SK-N-SH (cell line): ENCODE data around the gene CCT6B. TPM values are rescaled to one million over a fixed set of nuclear protein-coding genes. Genes with fewer than 3 reads are reported as not detected.

Experiments
- CTCF ChIA-PET: fragments of 300-600, 350-600 bp; formaldehyde crosslinking; extraction: SDS; loops from one replicate; lab custom pipeline; 2021; lab: Yijun Ruan, JAX
- POLR2A ChIA-PET: fragments of 350-600 bp; sonication (Branson Sonifier 250); formaldehyde crosslinking; extraction: SDS; loops from one replicate; lab custom pipeline; 2020; ENCODE audit warnings: antibody characterized with exemption, inconsistent platforms; lab: Yijun Ruan, JAX
- DNase-seq: peaks from one replicate; pipeline ENCODE4 v3.0.0; 2012
- H2AFZ ChIP-seq: fragments of 200-600 bp; sonication (generic); 2 replicates; pipeline ENCODE4 v1.8.1; 2016; ENCODE audit warnings: antibody characterized with exemption, mild to moderate bottlenecking, low read depth
- H3F3A ChIP-seq: fragments of 200-600 bp; sonication (generic); replicated peaks from 2 replicates; pipeline ENCODE3; 2016; ENCODE audit warnings: antibody characterized with exemption, mild to moderate bottlenecking; ENCODE audit not compliant: insufficient read depth
- H3K27ac ChIP-seq, 2 experiments: fragments of 200-500 bp in 1 of 2; fragments of 200-600 bp in 1 of 2; sonication (Bioruptor generic) in 1 of 2; sonication (generic), shearing (Covaris generic) in 1 of 2; 2 replicates each; pipeline versions ENCODE4 v1.5.1 to v1.6.1; 2014 to 2016; ENCODE audit warnings: low read depth in 2 of 2, inconsistent platforms in 1 of 2, low read length in 1 of 2, mild to moderate bottlenecking in 1 of 2, mixed read lengths in 1 of 2
- H3K27me3 ChIP-seq: fragments of 200-600 bp; sonication (generic), shearing (Covaris generic); 2 replicates; pipeline ENCODE4 v1.6.1; 2016; ENCODE audit warnings: mixed run types; ENCODE audit not compliant: insufficient read depth
- H3K36me3 ChIP-seq, 2 experiments: fragments of 200-500 bp in 1 of 2; fragments of 200-600 bp in 1 of 2; sonication (Bioruptor generic) in 1 of 2; sonication (generic) in 1 of 2; replicated peaks in 1 of 2; 2 replicates each; pipeline versions ENCODE3 to v1.5.1; 2014 to 2016; ENCODE audit warnings: low read length in 1 of 2, mild to moderate bottlenecking in 1 of 2; ENCODE audit not compliant: insufficient read depth in 2 of 2, control insufficient read depth in 1 of 2
- H3K4me1 ChIP-seq, 2 experiments: fragments of 200-500 bp in 1 of 2; fragments of 200-600 bp in 1 of 2; sonication (Bioruptor generic) in 1 of 2; sonication (generic), shearing (Covaris generic) in 1 of 2; 2 replicates each; pipeline versions ENCODE4 v1.5.1 to v1.6.1; 2014 to 2016; ENCODE audit warnings: low read depth in 1 of 2, low read length in 1 of 2, mixed run types in 1 of 2; ENCODE audit not compliant: insufficient read depth in 2 of 2, control insufficient read depth in 1 of 2
- H3K4me2 ChIP-seq: fragments of 200-600 bp; sonication (generic), shearing (Covaris generic); 2 replicates; pipeline ENCODE4 v1.6.1; 2017; ENCODE audit warnings: mixed run types
- H3K4me3 ChIP-seq, 2 experiments: fragments of 200-500 bp in 1 of 2; fragments of 200-600 bp in 1 of 2; sonication (Bioruptor generic) in 1 of 2; sonication (generic), shearing (Covaris generic) in 1 of 2; 2 replicates each; pipeline versions ENCODE4 v1.5.1 to v1.8.1; 2014 to 2016; ENCODE audit warnings: low read depth in 2 of 2, inconsistent platforms in 1 of 2, low read length in 1 of 2, mild to moderate bottlenecking in 1 of 2, mixed read lengths in 1 of 2, moderate library complexity in 1 of 2
- H3K79me2 ChIP-seq: fragments of 200-600 bp; sonication (generic); 2 replicates; pipeline ENCODE4 v1.8.1; 2017; ENCODE audit warnings: mild to moderate bottlenecking; ENCODE audit not compliant: insufficient read depth
- H3K9ac ChIP-seq: fragments of 200-600 bp; sonication (generic); 2 replicates; pipeline ENCODE4 v1.6.1; 2017; ENCODE audit warnings: mixed run types
- H3K9me2 ChIP-seq: fragments of 200-600 bp; sonication (generic); 2 replicates; pipeline ENCODE4 v1.6.1; 2017; ENCODE audit warnings: mixed run types
- H3K9me3 ChIP-seq: fragments of 200-600 bp; sonication (generic); 2 replicates; pipeline ENCODE4 v1.6.1; 2017; ENCODE audit warnings: mixed run types, mild to moderate bottlenecking, moderate library complexity
- H4K20me1 ChIP-seq: fragments of 200-600 bp; sonication (generic); 2 replicates; pipeline ENCODE4 v1.6.1; 2017; ENCODE audit warnings: mild to moderate bottlenecking, mixed run types; ENCODE audit not compliant: insufficient read depth
- CHD2 ChIP-seq: fragments of 150-350 bp; IDR thresholded peaks from 2 replicates; pipeline ENCODE4 v1.6.1; 2018; ENCODE audit warnings: low read length; ENCODE audit not compliant: partially characterized antibody
- EP300 ChIP-seq, 2 experiments: IDR thresholded peaks; 2 replicates each; pipeline versions ENCODE4 v1.4.0 to v1.6.1; 2012; ENCODE audit warnings: borderline replicate concordance in 1 of 2, low read depth in 1 of 2, low read length in 1 of 2
- GATA2 ChIP-seq: sonication (generic); formaldehyde crosslinking; IDR thresholded peaks from 2 replicates; pipeline ENCODE4 v1.5.0; 2020; ENCODE audit warnings: mild to moderate bottlenecking, missing genetic modification reagents
- JUND ChIP-seq: IDR thresholded peaks from 2 replicates; pipeline ENCODE4 v1.4.0; 2012
- MAX ChIP-seq: IDR thresholded peaks from 2 replicates; pipeline ENCODE4 v1.4.0; 2012; ENCODE audit warnings: low read depth
- MXI1 ChIP-seq: IDR thresholded peaks from 2 replicates; pipeline ENCODE4 v1.6.1; 2012; ENCODE audit warnings: mild to moderate bottlenecking, low read depth, low read length, improper control_type of control experiment
- NFIC ChIP-seq: IDR thresholded peaks from 2 replicates; pipeline ENCODE4 v1.4.0; 2012; ENCODE audit warnings: borderline replicate concordance
- NRF1 ChIP-seq: IDR thresholded peaks from 2 replicates; pipeline ENCODE4 v1.6.1; 2012; ENCODE audit warnings: low read depth, mild to moderate bottlenecking, low read length
- POLR2AphosphoS5 ChIP-seq: IDR thresholded peaks from 2 replicates; pipeline ENCODE4 v1.6.1; 2012; ENCODE audit warnings: low read depth, low read length
- RCOR1 ChIP-seq: fragments of 150-350 bp; IDR thresholded peaks from 2 replicates; pipeline ENCODE4 v1.6.1; 2017; ENCODE audit warnings: antibody characterized with exemption, low read length
- REST ChIP-seq: IDR thresholded peaks from 2 replicates; pipeline ENCODE4 v1.6.1; 2012; ENCODE audit warnings: mild to moderate bottlenecking, low read depth, low read length, moderate library complexity
- RFX5 ChIP-seq: IDR thresholded peaks from 2 replicates; pipeline ENCODE4 v1.6.1; 2012; ENCODE audit warnings: mild to moderate bottlenecking, improper control_type of control experiment, low read length
- RXRA ChIP-seq: IDR thresholded peaks from 2 replicates; pipeline ENCODE4 v1.4.0; 2012; ENCODE audit warnings: low read depth, mild to moderate bottlenecking, borderline replicate concordance
- SIN3A ChIP-seq: IDR thresholded peaks from 2 replicates; pipeline ENCODE4 v1.6.1; 2012; ENCODE audit warnings: low read depth, mild to moderate bottlenecking, low read length, moderate library complexity, borderline replicate concordance
- SMC3 ChIP-seq: IDR thresholded peaks from 2 replicates; pipeline ENCODE4 v1.6.1; 2012; ENCODE audit warnings: low read depth, low read length, improper control_type of control experiment
- TCF12 ChIP-seq: IDR thresholded peaks from 2 replicates; pipeline ENCODE4 v1.4.0; 2012
- TEAD4 ChIP-seq: IDR thresholded peaks from 2 replicates; pipeline ENCODE4 v1.4.0; 2012; ENCODE audit warnings: mild to moderate bottlenecking, borderline replicate concordance; ENCODE audit not compliant: insufficient read depth
- YY1 ChIP-seq: IDR thresholded peaks from 2 replicates; pipeline ENCODE4 v1.4.0; 2012; ENCODE audit warnings: low read depth, mild to moderate bottlenecking
- WGBS: methylation state at CpG from one replicate; pipeline ENCODE4 v1.1.6; 2017; ENCODE audit warnings: low lambda C conversion rate; 5-methylcytosine and 5-hydroxymethylcytosine counted together
- polyA plus RNA-seq, 3 experiments: library from polyadenylated mRNA; depleted of rRNA; stranded (reverse); fragments of >200 nt; gene quantifications; 2 replicates each; pipeline ENCODE4 v1.2.3, GENCODE V29; 2012
- TF ChIP-seq, protein P1 (sequence below): IDR thresholded peaks from 2 replicates; pipeline ENCODE4 v1.4.0; 2012; ENCODE audit warnings: low read depth, borderline replicate concordance
- TF ChIP-seq, protein P2 (sequence below): fragments of 150-350 bp; IDR thresholded peaks from 2 replicates; pipeline ENCODE4 v1.6.1; 2017; ENCODE audit warnings: antibody characterized with exemption, low read length, low read depth, borderline replicate concordance
- TF ChIP-seq, protein P3 (sequence below): fragments of 200-600 bp; sonication (generic); IDR thresholded peaks from 2 replicates; pipeline ENCODE4 v1.6.1; 2017; ENCODE audit warnings: antibody characterized with exemption, mild to moderate bottlenecking, moderate library complexity

CCT6B gene
- polyA plus RNA-seq, 1 of the 3 experiments (the other 2 are of a cell fraction) = 0.48 TPM

DNA sequence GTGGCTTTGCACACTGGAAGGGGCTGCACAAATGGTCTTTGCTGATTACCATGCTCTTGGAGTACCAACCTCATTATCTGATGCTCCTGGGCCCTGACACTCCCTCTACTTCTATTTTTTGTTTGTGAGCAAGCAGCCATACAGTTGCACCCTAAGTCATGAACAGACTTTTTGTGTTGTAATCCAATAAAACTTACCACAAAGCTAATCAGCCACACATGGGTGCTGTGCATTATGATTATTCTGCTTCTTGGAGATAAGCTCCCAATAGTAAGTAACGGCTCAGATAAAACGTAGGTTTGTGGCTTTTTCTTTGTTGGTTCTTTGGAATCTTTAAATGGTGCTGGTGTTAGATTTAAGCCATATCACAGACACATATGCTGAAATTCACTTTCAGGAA lies 76.2 kb downstream of the CCT6B start:
- no peaks in the 10 kb centered on the region for H3K79me2 ChIP-seq
- no peaks in the 10 kb centered on the region for H4K20me1 ChIP-seq
- no peaks in the 10 kb centered on the region for H3K9me2 ChIP-seq
- no peak overlapping the region for H3K4me2 ChIP-seq
- H3K4me1 ChIP-seq = no peaks in the 10 kb centered on the region; a peak in 1 of 4 replicates
- no peak overlapping the region for H3K27ac ChIP-seq
- TF ChIP-seq TCF12 (no peak), SMC3 (no peak), POLR2AphosphoS5 (no peak)
- H3K36me3 ChIP-seq = no peaks in the 10 kb centered on the region
- H3K27me3 ChIP-seq = no peaks in the 10 kb centered on the region
- ChIA-PET POLR2A (no interaction called here), CTCF (interaction anchor here (0.9 kb wide), 1 partner anchor 343 kb away, joined by 4 read pairs; no protein-coding TSS in a partner anchor)
- H2AFZ ChIP-seq = no peak overlapping the region
- 31% methylated on average over 2 of the region's 2 CpGs for WGBS
- DNase-seq = no peak
- no peak overlapping the region for H3K4me3 ChIP-seq
- no peaks in the 10 kb centered on the region for H3K9me3 ChIP-seq
- no peak overlapping the region for H3K9ac ChIP-seq
- H3F3A ChIP-seq = no peaks in the 10 kb centered on the region

DNA sequence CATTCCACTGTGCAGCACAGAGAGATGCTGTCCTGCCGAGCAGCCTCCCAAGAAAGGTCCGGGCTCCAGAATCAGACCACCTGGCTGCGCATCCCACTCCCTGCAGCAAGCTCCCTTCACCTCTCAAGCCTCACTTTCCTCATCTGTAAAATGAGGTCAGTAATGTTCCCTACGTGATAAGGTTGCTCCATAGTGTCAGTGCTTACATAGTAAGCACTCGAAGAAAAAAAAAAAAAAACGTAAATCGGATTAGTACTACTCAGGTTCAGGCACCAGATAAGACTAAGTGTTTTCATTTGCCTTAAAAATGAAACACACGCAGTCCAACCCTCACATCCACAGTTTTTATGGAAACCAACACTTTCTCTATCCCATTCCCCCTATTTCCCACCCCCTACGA lies 76.7 kb downstream of the CCT6B start:
- Histone ChIP-seq H4K20me1 (no peaks in the 10 kb centered on the region), H3K4me1 (no peaks in the 10 kb centered on the region; a peak in 1 of 4 replicates), H3K79me2 (no peaks in the 10 kb centered on the region), H3K9me2 (no peaks in the 10 kb centered on the region), H3K9me3 (no peaks in the 10 kb centered on the region), H3K27me3 (no peaks in the 10 kb centered on the region), H3K4me2 (no peak overlapping the region), H2AFZ (no peak overlapping the region), H3K27ac (no peak overlapping the region), H3F3A (no peaks in the 10 kb centered on the region), H3K4me3 (no peak overlapping the region), H3K9ac (no peak overlapping the region), H3K36me3 (no peaks in the 10 kb centered on the region)
- CTCF ChIA-PET = interaction anchor here (0.9 kb wide), 1 partner anchor 342 kb away, joined by 4 read pairs; no protein-coding TSS in a partner anchor
- 19% methylated on average over 9 of the region's 9 CpGs for WGBS
- POLR2A ChIA-PET = no interaction called here
- TF ChIP-seq TEAD4 (no peak), SIN3A (no peak), EP300 (IDR thresholded peaks at IDR 0.05; ENCODE audit: borderline replicate concordance in 1 of 2, low read depth in 1 of 2, low read length in 1 of 2) (no peak), RFX5 (no peak), NFIC (no peak), CHD2 (no peak), GATA2 (CRISPR knock-in tag) (no peak), MAX (no peak), JUND (no peak), RXRA (no peak), MXI1 (no peak), YY1 (no peak), RCOR1 (no peak), NRF1 (no peak), REST (no peak), POLR2AphosphoS5 (no peak)
- TF ChIP-seq, protein P1, sequence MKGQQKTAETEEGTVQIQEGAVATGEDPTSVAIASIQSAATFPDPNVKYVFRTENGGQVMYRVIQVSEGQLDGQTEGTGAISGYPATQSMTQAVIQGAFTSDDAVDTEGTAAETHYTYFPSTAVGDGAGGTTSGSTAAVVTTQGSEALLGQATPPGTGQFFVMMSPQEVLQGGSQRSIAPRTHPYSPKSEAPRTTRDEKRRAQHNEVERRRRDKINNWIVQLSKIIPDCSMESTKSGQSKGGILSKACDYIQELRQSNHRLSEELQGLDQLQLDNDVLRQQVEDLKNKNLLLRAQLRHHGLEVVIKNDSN = no peak
- TF ChIP-seq, protein P2, sequence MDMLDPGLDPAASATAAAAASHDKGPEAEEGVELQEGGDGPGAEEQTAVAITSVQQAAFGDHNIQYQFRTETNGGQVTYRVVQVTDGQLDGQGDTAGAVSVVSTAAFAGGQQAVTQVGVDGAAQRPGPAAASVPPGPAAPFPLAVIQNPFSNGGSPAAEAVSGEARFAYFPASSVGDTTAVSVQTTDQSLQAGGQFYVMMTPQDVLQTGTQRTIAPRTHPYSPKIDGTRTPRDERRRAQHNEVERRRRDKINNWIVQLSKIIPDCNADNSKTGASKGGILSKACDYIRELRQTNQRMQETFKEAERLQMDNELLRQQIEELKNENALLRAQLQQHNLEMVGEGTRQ = no peak
- TF ChIP-seq, protein P3, sequence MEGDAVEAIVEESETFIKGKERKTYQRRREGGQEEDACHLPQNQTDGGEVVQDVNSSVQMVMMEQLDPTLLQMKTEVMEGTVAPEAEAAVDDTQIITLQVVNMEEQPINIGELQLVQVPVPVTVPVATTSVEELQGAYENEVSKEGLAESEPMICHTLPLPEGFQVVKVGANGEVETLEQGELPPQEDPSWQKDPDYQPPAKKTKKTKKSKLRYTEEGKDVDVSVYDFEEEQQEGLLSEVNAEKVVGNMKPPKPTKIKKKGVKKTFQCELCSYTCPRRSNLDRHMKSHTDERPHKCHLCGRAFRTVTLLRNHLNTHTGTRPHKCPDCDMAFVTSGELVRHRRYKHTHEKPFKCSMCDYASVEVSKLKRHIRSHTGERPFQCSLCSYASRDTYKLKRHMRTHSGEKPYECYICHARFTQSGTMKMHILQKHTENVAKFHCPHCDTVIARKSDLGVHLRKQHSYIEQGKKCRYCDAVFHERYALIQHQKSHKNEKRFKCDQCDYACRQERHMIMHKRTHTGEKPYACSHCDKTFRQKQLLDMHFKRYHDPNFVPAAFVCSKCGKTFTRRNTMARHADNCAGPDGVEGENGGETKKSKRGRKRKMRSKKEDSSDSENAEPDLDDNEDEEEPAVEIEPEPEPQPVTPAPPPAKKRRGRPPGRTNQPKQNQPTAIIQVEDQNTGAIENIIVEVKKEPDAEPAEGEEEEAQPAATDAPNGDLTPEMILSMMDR = no peak
- DNase-seq = no peak
